ENCODE measurements around the gene DISC1. TPM values are rescaled to one million over a fixed set of nuclear protein-coding genes. Genes with fewer than 3 reads are reported as not detected.

Gene DISC1
- total and polyA plus RNA-seq, 2 donors (not counting 3 experiments of a cell fraction or from before 2014, with no cell fraction given), result 3.3 to 14.7 TPM

DNA sequence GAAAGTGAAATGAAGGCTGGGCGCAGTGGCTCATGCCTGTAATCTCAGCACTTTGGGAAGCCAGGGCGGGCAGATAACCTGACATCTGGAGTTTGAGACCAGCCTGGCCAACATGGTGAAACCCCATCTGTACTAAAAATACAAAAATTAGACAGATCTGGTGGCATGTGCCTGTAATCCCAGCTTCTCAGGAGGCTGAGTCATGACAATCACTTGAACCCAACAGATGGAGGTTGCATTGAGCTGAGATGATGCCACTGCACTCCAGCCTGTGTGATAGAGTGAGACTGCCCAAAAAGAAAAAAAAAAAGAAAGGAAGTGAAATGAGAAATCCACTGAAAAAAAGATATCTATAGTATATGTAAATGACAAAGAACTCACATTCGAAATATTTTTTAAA is 439.9 kb downstream of the DISC1 start:
- no peak overlapping the region for H3K4me3 ChIP-seq (replicated peaks in 1 of 3; ENCODE audit: insufficient read depth in 1 of 3, low read depth in 1 of 3, low read length in 3 of 3)
- CTCF ChIA-PET, result interaction anchor here (1.0 kb wide), 1 partner anchor 42 kb away, joined by 3 read pairs; no protein-coding TSS in a partner anchor
- no peaks in the 10 kb centered on the region for H4K20me1 ChIP-seq (replicated peaks; ENCODE audit: control insufficient read depth, extremely low read depth, insufficient read depth, low read length)
- H3K4me2 ChIP-seq (ENCODE audit: insufficient read depth, low read length), result no peak overlapping the region
- no peak for DNase-seq (ENCODE audit: low read depth, low spot score)
- TF ChIP-seq JUN (IDR thresholded peaks at IDR 0.05; ENCODE audit: borderline replicate concordance, insufficient read depth, insufficient read length, low read depth) (no peak), MYC (IDR thresholded peaks at IDR 0.05; ENCODE audit: low read depth, low read length) (no peak), EZH2 (IDR thresholded peaks at IDR 0.05; ENCODE audit: borderline replicate concordance, low read depth, low read length, severe bottlenecking) (no peak), POLR2AphosphoS5 (IDR thresholded peaks at IDR 0.05; ENCODE audit: insufficient read depth, low read depth, low read length) (no peak), GATA2 (IDR thresholded peaks at IDR 0.05; ENCODE audit: insufficient read depth, insufficient read length, low read depth, low read length) (no peak), POLR2A (IDR thresholded peaks at IDR 0.05; ENCODE audit: low read depth, low read length) (no peak), FOS (IDR thresholded peaks at IDR 0.05; ENCODE audit: borderline replicate concordance, insufficient read depth, low read length) (no peak)
- TF ChIP-seq, protein P1, sequence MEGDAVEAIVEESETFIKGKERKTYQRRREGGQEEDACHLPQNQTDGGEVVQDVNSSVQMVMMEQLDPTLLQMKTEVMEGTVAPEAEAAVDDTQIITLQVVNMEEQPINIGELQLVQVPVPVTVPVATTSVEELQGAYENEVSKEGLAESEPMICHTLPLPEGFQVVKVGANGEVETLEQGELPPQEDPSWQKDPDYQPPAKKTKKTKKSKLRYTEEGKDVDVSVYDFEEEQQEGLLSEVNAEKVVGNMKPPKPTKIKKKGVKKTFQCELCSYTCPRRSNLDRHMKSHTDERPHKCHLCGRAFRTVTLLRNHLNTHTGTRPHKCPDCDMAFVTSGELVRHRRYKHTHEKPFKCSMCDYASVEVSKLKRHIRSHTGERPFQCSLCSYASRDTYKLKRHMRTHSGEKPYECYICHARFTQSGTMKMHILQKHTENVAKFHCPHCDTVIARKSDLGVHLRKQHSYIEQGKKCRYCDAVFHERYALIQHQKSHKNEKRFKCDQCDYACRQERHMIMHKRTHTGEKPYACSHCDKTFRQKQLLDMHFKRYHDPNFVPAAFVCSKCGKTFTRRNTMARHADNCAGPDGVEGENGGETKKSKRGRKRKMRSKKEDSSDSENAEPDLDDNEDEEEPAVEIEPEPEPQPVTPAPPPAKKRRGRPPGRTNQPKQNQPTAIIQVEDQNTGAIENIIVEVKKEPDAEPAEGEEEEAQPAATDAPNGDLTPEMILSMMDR (IDR thresholded peaks at IDR 0.05; ENCODE audit: extremely low read depth in 1 of 2, insufficient read depth in 1 of 2, low read depth in 1 of 2, low read length in 2 of 2), result no peak
- TF ChIP-seq, protein P2, sequence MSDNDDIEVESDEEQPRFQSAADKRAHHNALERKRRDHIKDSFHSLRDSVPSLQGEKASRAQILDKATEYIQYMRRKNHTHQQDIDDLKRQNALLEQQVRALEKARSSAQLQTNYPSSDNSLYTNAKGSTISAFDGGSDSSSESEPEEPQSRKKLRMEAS (IDR thresholded peaks at IDR 0.05; ENCODE audit: insufficient read depth, insufficient read length), result no peak
- H3K27ac ChIP-seq (ENCODE audit: insufficient read depth, low read depth, low read length), result no peak overlapping the region
- no peaks in the 10 kb centered on the region for H3K9me1 ChIP-seq (replicated peaks; ENCODE audit: control insufficient read depth, extremely low read depth, insufficient read depth, low read length)
- H2AFZ ChIP-seq (ENCODE audit: low read depth, low read length), result no peak overlapping the region
- no peak overlapping the region for H3K9ac ChIP-seq (replicated peaks; ENCODE audit: extremely low read depth, insufficient read depth, low read length)
- H3K27me3 ChIP-seq (ENCODE audit: control insufficient read depth in 2 of 2, insufficient read depth in 2 of 2, low read length in 2 of 2), result no peaks in the 10 kb centered on the region
- H3K36me3 ChIP-seq (ENCODE audit: control insufficient read depth in 2 of 2, extremely low read depth in 1 of 2, insufficient read depth in 2 of 2, low read length in 2 of 2), result no peaks in the 10 kb centered on the region
- no peak for FAIRE-seq
- no TSS peak for BruUV-seq (replicated peaks)
- no peaks in the 10 kb centered on the region for H3K79me2 ChIP-seq (ENCODE audit: control insufficient read depth, insufficient read depth, low read length)
- dilution Hi-C loops (cut with MboI; ENCODE audit: extremely low pct_ligation_motif_present, low sequenced_read_pairs) (no loop called here), intact Hi-C loops (cut with micrococcal nuclease) (no loop called here)
- no peaks in the 10 kb centered on the region for H3K4me1 ChIP-seq (ENCODE audit: control insufficient read depth, extremely low read depth, insufficient read depth, low read length)
- POLR2A ChIA-PET, result no interaction called here
- H3K9me3 ChIP-seq (replicated peaks; ENCODE audit: control insufficient read depth, insufficient read depth, low read length), result no peaks in the 10 kb centered on the region
